ENCODE results near the gene DCHS1.

Gene DCHS1

GRCh38 chr11:6632116-6633073 lies 23.2 kb downstream of the DCHS1 start:
- no peak for DNase-seq (ENCODE audit: low read depth)
- H3K4me3 ChIP-seq (ENCODE audit: low read depth, low read length), result no peak overlapping the region
- TF ChIP-seq, protein P1, sequence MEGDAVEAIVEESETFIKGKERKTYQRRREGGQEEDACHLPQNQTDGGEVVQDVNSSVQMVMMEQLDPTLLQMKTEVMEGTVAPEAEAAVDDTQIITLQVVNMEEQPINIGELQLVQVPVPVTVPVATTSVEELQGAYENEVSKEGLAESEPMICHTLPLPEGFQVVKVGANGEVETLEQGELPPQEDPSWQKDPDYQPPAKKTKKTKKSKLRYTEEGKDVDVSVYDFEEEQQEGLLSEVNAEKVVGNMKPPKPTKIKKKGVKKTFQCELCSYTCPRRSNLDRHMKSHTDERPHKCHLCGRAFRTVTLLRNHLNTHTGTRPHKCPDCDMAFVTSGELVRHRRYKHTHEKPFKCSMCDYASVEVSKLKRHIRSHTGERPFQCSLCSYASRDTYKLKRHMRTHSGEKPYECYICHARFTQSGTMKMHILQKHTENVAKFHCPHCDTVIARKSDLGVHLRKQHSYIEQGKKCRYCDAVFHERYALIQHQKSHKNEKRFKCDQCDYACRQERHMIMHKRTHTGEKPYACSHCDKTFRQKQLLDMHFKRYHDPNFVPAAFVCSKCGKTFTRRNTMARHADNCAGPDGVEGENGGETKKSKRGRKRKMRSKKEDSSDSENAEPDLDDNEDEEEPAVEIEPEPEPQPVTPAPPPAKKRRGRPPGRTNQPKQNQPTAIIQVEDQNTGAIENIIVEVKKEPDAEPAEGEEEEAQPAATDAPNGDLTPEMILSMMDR (conservative IDR thresholded peaks at IDR 0.05; ENCODE audit: low read depth, low read length), result no peak

DNA sequence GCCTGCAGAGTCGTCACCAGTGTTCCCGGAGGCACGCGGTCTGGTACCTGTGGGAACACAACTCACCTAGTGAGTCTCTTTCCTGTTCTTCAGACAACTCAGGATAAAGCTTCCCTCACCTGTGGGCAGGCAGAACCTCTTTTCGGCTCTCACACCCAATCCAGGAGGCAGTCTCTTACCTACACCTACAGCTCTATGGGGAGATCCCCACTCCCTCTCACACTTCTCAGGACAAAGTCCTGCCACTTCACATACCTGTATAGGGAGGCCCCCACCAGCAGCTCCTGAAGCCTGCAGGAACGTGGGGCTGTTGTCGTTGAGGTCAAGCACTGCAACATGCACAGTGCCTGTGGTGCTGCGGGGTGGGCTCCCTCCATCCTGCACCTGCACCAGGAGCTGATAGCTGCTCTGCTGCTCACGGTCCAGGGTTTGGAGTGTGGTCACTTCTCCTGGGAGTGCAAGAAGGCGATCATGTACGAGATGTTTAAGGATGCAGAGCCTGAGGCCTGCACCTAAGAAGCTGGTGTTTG lies 24.2 kb downstream of the DCHS1 start:
- TF ChIP-seq, protein P1 (conservative IDR thresholded peaks at IDR 0.05; ENCODE audit: low read depth, low read length), result no peak
- no peak for DNase-seq (ENCODE audit: low read depth)
- H3K4me3 ChIP-seq (ENCODE audit: low read depth, low read length), result no peak overlapping the region

- TF ChIP-seq, protein P1 (conservative IDR thresholded peaks at IDR 0.05; ENCODE audit: low read depth, low read length), result no peak
- DNase-seq (ENCODE audit: low read depth), result no peak
- H3K4me3 ChIP-seq (ENCODE audit: low read depth, low read length), result no peak overlapping the region
Observed at GRCh38 chr11:6630632-6631291, 24.8 kb downstream of the DCHS1 start.

DNA sequence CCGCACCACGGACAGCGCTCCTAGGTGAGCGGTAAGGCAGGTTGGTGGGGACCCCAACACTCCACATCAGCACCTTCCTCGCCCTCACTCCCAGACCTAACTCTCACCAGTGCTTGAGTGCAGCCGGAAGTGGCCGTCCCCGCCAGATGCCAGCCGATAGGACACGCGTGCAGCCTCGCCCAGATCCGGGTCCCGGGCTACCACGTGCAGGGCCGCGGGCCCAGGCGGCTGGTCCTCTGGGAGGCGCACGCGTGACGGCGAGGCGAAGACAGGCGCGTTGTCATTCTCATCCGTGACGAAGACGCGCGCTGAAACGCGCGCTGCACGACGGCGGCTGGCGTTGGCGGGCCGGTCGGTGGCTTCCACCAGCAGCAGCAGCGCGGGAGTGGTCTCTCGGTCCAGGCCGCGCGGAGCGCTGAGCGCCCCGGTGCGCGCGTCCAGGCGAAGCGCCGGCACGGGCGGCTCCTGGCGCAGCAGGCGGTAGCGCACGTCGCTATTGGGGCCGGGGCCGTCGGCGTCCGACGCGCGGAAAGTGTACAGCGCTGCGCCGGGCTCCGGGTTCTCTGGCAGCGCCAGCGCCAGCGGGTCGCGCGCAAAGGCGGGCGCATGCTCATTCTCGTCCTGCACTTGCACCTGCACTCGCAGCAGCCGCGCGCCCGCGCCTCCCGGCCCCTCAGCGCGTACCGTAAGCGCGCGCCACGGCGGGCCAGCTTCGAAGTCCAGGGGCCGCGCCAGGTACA lies 25.5 kb downstream of the DCHS1 start:
- no peak overlapping the region for H3K4me3 ChIP-seq (ENCODE audit: low read depth, low read length)
- DNase-seq (ENCODE audit: low read depth), result no peak
- TF ChIP-seq, protein P1 (conservative IDR thresholded peaks at IDR 0.05; ENCODE audit: low read depth, low read length), result no peak

- DNase-seq (ENCODE audit: low read depth), result no peak
- TF ChIP-seq, protein P1 (conservative IDR thresholded peaks at IDR 0.05; ENCODE audit: low read depth, low read length), result no peak
- no peak overlapping the region for H3K4me3 ChIP-seq (ENCODE audit: low read depth, low read length)
Observed at GRCh38 chr11:6629573-6629891, 26.1 kb downstream of the DCHS1 start.

GRCh38 chr11:6628526-6628925 lies 27.1 kb downstream of the DCHS1 start:
- TF ChIP-seq, protein P1 (conservative IDR thresholded peaks at IDR 0.05; ENCODE audit: low read depth, low read length), result no peak
- H3K4me3 ChIP-seq (ENCODE audit: low read depth, low read length), result no peak overlapping the region
- no peak for DNase-seq (ENCODE audit: low read depth)
